Measurements from ENCODE around the gene ZNF688. TPM values are rescaled to one million over a fixed set of nuclear protein-coding genes. Genes with fewer than 3 reads are reported as not detected.
A peak's percentile ranks its signal among the peaks of the same experiment; 100 is the strongest.

Gene ZNF688
- total and polyA plus RNA-seq, 2 of the 8 experiments (the other 6 are each of a cell fraction or from before 2014, with no cell fraction given) = 2.7 to 3.5 TPM

DNA sequence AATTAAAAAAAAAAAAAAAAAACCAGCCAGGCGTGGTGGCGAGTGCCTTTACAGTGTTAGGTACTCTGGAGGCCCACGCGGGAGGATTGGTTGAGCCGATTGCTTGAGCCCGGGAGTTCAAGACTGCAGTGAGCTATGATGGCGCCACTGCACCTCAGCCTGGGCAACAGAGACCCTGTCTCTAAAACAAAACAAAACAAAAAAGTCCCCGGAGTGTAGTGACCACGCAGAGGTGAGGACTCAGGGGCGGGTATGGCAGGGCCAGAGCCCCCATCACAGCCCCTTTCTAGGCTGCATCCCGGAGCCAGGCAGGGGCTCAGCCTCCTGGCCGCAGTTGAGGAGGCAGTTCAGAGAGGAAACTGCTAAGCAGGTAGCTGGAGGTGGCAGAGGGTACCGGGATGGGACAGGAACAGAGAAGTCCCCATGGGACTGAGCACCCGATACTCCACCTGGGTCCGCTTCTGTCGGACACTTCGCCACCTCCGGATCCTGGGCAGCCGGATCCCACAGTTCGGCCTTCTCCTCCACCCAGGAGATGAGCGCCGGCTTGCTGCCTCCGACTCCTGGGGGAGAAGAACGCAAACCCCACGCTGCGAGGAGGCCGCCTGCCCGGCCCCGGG, 37.7 kb downstream of the ZNF688 start:
- no peak overlapping the region for H2AFZ ChIP-seq (ENCODE audit: low read length)
- H3K4me2 ChIP-seq (ENCODE audit: insufficient read depth in 1 of 2, low read depth in 2 of 2, low read length in 2 of 2) = peak overlapping the region; percentile 58 to 86
- peak overlapping the region; percentile 36; the same call in 1 of the 2 replicates for H4K8ac ChIP-seq (ENCODE audit: extremely low read depth, insufficient read depth, low read length)
- H3K4me1 ChIP-seq (replicated peaks in 1 of 4; ENCODE audit: control insufficient read depth in 3 of 4, insufficient read depth in 4 of 4, low read length in 3 of 4) = peaks cover 0 to 5% (median 3%) of the 10 kb centered on the region in 4 experiments; a peak in 3 of 7 replicates
- H3K18ac ChIP-seq (ENCODE audit: extremely low read depth, low read length) = 0 out of 2 replicates have a peak overlapping the region, but pooled peaks have one; percentile 7
- no peaks in the 10 kb centered on the region for H3K27me3 ChIP-seq (replicated peaks in 1 of 4; ENCODE audit: control insufficient read depth in 3 of 4, extremely low read depth in 1 of 4, insufficient read depth in 3 of 4, low read length in 3 of 4)
- FAIRE-seq (no peak), DNase-seq (ENCODE audit: low read depth in 1 of 2, low spot score in 2 of 2) (peak in 1 of 2 experiments; percentile 54)
- no peak overlapping the region for H2BK15ac ChIP-seq (ENCODE audit: low read length)
- no peak overlapping the region for H2BK20ac ChIP-seq (ENCODE audit: low read length)
- peaks cover 2% of the 10 kb centered on the region for H3K79me1 ChIP-seq (ENCODE audit: low read depth, low read length)
- ChIA-PET POLR2A (ENCODE audit: partially characterized antibody) (interaction anchor here (0.6 to 5.3 kb wide), 20 partner anchors 8 to 179 kb away, joined by 3 to 121 read pairs (median 10); partner anchors contain the start of genes CD2BP2, DCTPP1, SEPHS2 and ZNF689), CTCF (ENCODE audit: partially characterized antibody) (interaction anchor here (0.8 to 4.4 kb wide), 10 partner anchors 9 to 86 kb away, joined by 3 to 28 read pairs (median 6); partner anchors contain the start of gene ZNF689)
- H2BK120ac ChIP-seq (replicated peaks; ENCODE audit: low read depth, low read length) = no peak overlapping the region
- no peak overlapping the region for H4K91ac ChIP-seq (replicated peaks; ENCODE audit: insufficient read length, low read length)
- H3K4ac ChIP-seq (replicated peaks; ENCODE audit: insufficient read length, low read depth, low read length) = no peak overlapping the region
- H3K9ac ChIP-seq (replicated peaks in 1 of 4; ENCODE audit: extremely low read depth in 1 of 4, low read depth in 3 of 4, low read length in 3 of 4) = peak overlapping the region; percentile 54 to 94 (median 80); a peak in 6 of 7 replicates
- peak overlapping the region; percentile 61 to 85 (median 70) for H3K4me3 ChIP-seq (ENCODE audit: extremely low read depth in 1 of 4, insufficient read depth in 2 of 4, low read depth in 3 of 4, low read length in 4 of 4)
- H3K36me3 ChIP-seq (ENCODE audit: control insufficient read depth in 2 of 4, insufficient read depth in 4 of 4, low read length in 3 of 4) = peaks cover 0 to 8% (median 2%) of the 10 kb centered on the region in 4 experiments; a peak in 2 of 8 replicates
- no peak overlapping the region for H3K56ac ChIP-seq (replicated peaks; ENCODE audit: insufficient read length, low read depth, low read length)
- H3K23ac ChIP-seq (ENCODE audit: insufficient read length) = no peak overlapping the region
- TF ChIP-seq HDAC6 (IDR thresholded peaks at IDR 0.05; ENCODE audit: low read depth, low read length) (no peak), KDM4A (IDR thresholded peaks at IDR 0.05; ENCODE audit: low read depth, low read length, severe bottlenecking) (peak; percentile 8)
- H4K20me1 ChIP-seq (replicated peaks in 1 of 2; ENCODE audit: control insufficient read depth in 1 of 2, insufficient read depth in 2 of 2, low read length in 2 of 2) = peaks cover 0 to 5% of the 10 kb centered on the region in 2 experiments
- no peaks in the 10 kb centered on the region for H3K9me3 ChIP-seq (ENCODE audit: insufficient read depth in 2 of 2, low read depth in 1 of 2, low read length in 1 of 2)
- H3K23me2 ChIP-seq (ENCODE audit: low read depth, low read length) = peaks cover 7% of the 10 kb centered on the region
- peak overlapping the region; percentile 94; the same call in 1 of the 2 replicates for H3K27ac ChIP-seq (ENCODE audit: low read depth, low read length)
- no peak overlapping the region for H2BK12ac ChIP-seq (ENCODE audit: low read depth, low read length)
- no peak overlapping the region for H2AK5ac ChIP-seq (ENCODE audit: low read depth, low read length)
- no peak overlapping the region for H3K14ac ChIP-seq (ENCODE audit: insufficient read length)
- 22% methylated on average over 27 of the region's 29 CpGs; no CpG with 5 or more reads in 1 of the 2 experiments for WGBS, 2 experiments (ENCODE audit: extremely low coverage in 1 of 2, insufficient coverage in 1 of 2, insufficient read length in 1 of 2, insufficient replicate concordance in 2 of 2, low coverage in 1 of 2, low lambda C conversion rate in 2 of 2, missing lambda C conversion rate in 1 of 2)
- peaks cover 0 to 4% of the 10 kb centered on the region in 2 experiments; a peak in 1 of 4 replicates for H3K79me2 ChIP-seq (ENCODE audit: control insufficient read depth in 1 of 2, insufficient read depth in 2 of 2, low read length in 2 of 2)
- peak overlapping the region; percentile 13 for H4K5ac ChIP-seq (ENCODE audit: insufficient read length, low read depth, low read length)
- peak overlapping the region; percentile 94; the same call in 1 of the 2 replicates for H2BK5ac ChIP-seq (ENCODE audit: low read depth, low read length)

Data from H1 (cell line).